GM21619 (cell line): Measurements from ENCODE around the gene RWDD2A.

Experiments
- ATAC-seq: cut with Tn5 transposase; IDR thresholded peaks from one replicate; pipeline ENCODE4 v1.9.1; 2021; ENCODE audit not compliant: unreplicated experiment

The RWDD2A gene

GRCh38 chr6:83198486-83199172 is 5.5 kb downstream of the RWDD2A start:
- ATAC-seq, result no peak

- peak; percentile 55 for ATAC-seq
These were observed 6.2 kb downstream of the RWDD2A start for GRCh38 chr6:83199173-83199862.

- ATAC-seq, result no peak
These were observed 6.7 kb downstream of the RWDD2A start for GRCh38 chr6:83199863-83200225.

- ATAC-seq, result no peak
These were observed 8.9 kb downstream of the RWDD2A start for GRCh38 chr6:83202031-83202430.

GRCh38 chr6:83215131-83216047 is 22.2 kb downstream of the RWDD2A start:
- ATAC-seq, result peak; percentile 100

GRCh38 chr6:83216806-83217205 is 23.6 kb downstream of the RWDD2A start:
- no peak for ATAC-seq

- ATAC-seq, result no peak
These were observed 25.5 kb downstream of the RWDD2A start for GRCh38 chr6:83218646-83219045.

- no peak for ATAC-seq
These were observed 27.0 kb downstream of the RWDD2A start for GRCh38 chr6:83220121-83220520.

- ATAC-seq, result no peak
These were observed 28.1 kb downstream of the RWDD2A start for GRCh38 chr6:83221276-83221675.

GRCh38 chr6:83221889-83222479 is 28.8 kb downstream of the RWDD2A start:
- ATAC-seq, result no peak

- no peak for ATAC-seq
These were observed 33.4 kb downstream of the RWDD2A start for GRCh38 chr6:83226517-83226916.

- ATAC-seq, result no peak
These were observed 38.0 kb downstream of the RWDD2A start for GRCh38 chr6:83231146-83231545.

- ATAC-seq, result no peak
These were observed 54.3 kb downstream of the RWDD2A start for GRCh38 chr6:83247471-83247870.
